Measurements from ENCODE around the gene TRAPPC10.

DNA sequence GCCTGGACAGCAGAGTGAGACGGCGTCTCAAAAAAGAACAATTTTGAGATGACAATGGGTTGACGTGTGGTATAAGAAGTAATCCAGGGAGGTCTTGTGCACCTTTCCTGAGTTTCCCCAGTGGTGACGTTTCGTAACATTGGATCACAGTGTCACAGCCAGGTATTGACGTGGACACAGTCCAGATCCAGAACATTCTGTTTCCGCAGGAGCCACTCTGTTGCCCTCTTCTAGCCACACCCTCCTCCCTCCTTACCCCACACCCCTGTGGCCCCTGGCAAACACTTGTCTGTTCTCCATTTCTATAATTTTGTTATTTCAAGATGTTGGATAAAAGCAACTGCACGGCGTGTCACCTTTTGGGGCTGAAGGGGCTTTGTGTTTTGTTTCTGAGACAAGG lies 6.5 kb upstream of the TRAPPC10 start:
- TF ChIP-seq, protein P1, sequence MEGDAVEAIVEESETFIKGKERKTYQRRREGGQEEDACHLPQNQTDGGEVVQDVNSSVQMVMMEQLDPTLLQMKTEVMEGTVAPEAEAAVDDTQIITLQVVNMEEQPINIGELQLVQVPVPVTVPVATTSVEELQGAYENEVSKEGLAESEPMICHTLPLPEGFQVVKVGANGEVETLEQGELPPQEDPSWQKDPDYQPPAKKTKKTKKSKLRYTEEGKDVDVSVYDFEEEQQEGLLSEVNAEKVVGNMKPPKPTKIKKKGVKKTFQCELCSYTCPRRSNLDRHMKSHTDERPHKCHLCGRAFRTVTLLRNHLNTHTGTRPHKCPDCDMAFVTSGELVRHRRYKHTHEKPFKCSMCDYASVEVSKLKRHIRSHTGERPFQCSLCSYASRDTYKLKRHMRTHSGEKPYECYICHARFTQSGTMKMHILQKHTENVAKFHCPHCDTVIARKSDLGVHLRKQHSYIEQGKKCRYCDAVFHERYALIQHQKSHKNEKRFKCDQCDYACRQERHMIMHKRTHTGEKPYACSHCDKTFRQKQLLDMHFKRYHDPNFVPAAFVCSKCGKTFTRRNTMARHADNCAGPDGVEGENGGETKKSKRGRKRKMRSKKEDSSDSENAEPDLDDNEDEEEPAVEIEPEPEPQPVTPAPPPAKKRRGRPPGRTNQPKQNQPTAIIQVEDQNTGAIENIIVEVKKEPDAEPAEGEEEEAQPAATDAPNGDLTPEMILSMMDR (IDR thresholded peaks at IDR 0.05): no peak
- no peak for TF ChIP-seq POLR2A (IDR thresholded peaks at IDR 0.05)
